Loucy (cell line): ENCODE measurements around the gene RP9.

Source experiments
- H2AFZ ChIP-seq: fragments of 200-600 bp; sonication (generic); 2 replicates; pipeline ENCODE4 v1.6.0; 2016; ENCODE audit warnings: antibody characterized with exemption, mild to moderate bottlenecking, low read length, moderate library complexity
- H3F3A ChIP-seq: fragments of 200-600 bp; 2 replicates; pipeline ENCODE4 v1.6.0; 2016; ENCODE audit warnings: antibody characterized with exemption, low read depth, mild to moderate bottlenecking
- H3K27me3 ChIP-seq: fragments of 200-600 bp; sonication (generic); 2 replicates; pipeline ENCODE4 v1.6.1; 2014; ENCODE audit warnings: low read length, mild to moderate bottlenecking; ENCODE audit not compliant: insufficient read depth, poor library complexity, severe bottlenecking
- H3K36me3 ChIP-seq: fragments of 200-600 bp; sonication (generic); 2 replicates; pipeline ENCODE4 v1.6.1; 2016; ENCODE audit warnings: low read length; ENCODE audit not compliant: insufficient read depth
- H3K4me1 ChIP-seq: fragments of 200-600 bp; sonication (generic); 2 replicates; pipeline ENCODE4 v1.5.1; 2014; ENCODE audit warnings: low read length, mild to moderate bottlenecking; ENCODE audit not compliant: insufficient read depth, poor library complexity, severe bottlenecking
- H3K4me2 ChIP-seq: fragments of 200-600 bp; sonication (generic); 2 replicates; pipeline ENCODE4 v1.6.0; 2014; ENCODE audit warnings: antibody characterized with exemption, low read length, low read depth, mild to moderate bottlenecking; ENCODE audit not compliant: poor library complexity, severe bottlenecking
- H3K4me3 ChIP-seq: fragments of 200-600 bp; sonication (generic); 2 replicates; pipeline ENCODE4 v1.5.1; 2014; ENCODE audit warnings: low read length, mild to moderate bottlenecking, mixed read lengths; ENCODE audit not compliant: poor library complexity, severe bottlenecking
- H3K79me2 ChIP-seq: fragments of 200-600 bp; sonication (generic); 2 replicates; pipeline ENCODE4 v1.6.1; 2014; ENCODE audit warnings: low read length; ENCODE audit not compliant: insufficient read depth
- H3K9ac ChIP-seq: fragments of 200-600 bp; sonication (generic); 2 replicates; pipeline ENCODE4 v1.6.0; 2014; ENCODE audit warnings: mild to moderate bottlenecking, low read depth, low read length, moderate library complexity; ENCODE audit not compliant: poor library complexity, severe bottlenecking
- H3K9me2 ChIP-seq: fragments of 200-600 bp; sonication (generic); replicated peaks from 2 replicates; pipeline ENCODE4 v1.6.1; 2016; ENCODE audit warnings: low read depth, low read length, mixed read lengths
- H3K9me3 ChIP-seq: fragments of 200-600 bp; sonication (generic); 2 replicates; pipeline ENCODE4 v1.6.1; 2014; ENCODE audit warnings: mild to moderate bottlenecking, antibody characterized with exemption, low read length, low read depth; ENCODE audit not compliant: insufficient read depth
- H4K20me1 ChIP-seq: fragments of 200-600 bp; sonication (generic); 2 replicates; pipeline ENCODE4 v1.6.0; 2014; ENCODE audit warnings: antibody characterized with exemption, low read length, mild to moderate bottlenecking; ENCODE audit not compliant: insufficient read depth, poor library complexity, severe bottlenecking
- CTCF ChIP-seq: fragments of 200-600 bp; sonication (generic); conservative IDR thresholded peaks from 2 replicates; pipeline ENCODE4 v1.5.1; 2014; ENCODE audit warnings: mild to moderate bottlenecking, antibody characterized with exemption, low read length
- EZH2phosphoT487 ChIP-seq: fragments of 200-600 bp; IDR thresholded peaks from 2 replicates; pipeline ENCODE4 v1.6.1; 2018; ENCODE audit warnings: antibody characterized with exemption, mild to moderate bottlenecking, moderate library complexity, borderline replicate concordance

Gene RP9

GRCh38 chr7:33156441-33156840, 47.2 kb upstream of the RP9 start:
- Histone ChIP-seq H3K4me2 (no peak overlapping the region), H3K4me3 (no peak overlapping the region), H3K4me1 (peaks cover 4% of the 10 kb centered on the region), H4K20me1 (no peaks in the 10 kb centered on the region), H3K9ac (no peak overlapping the region), H3K79me2 (no peaks in the 10 kb centered on the region), H3K36me3 (no peaks in the 10 kb centered on the region), H3K27me3 (no peaks in the 10 kb centered on the region), H3K9me2 (no peaks in the 10 kb centered on the region), H3K9me3 (no peaks in the 10 kb centered on the region), H2AFZ (no peak overlapping the region), H3F3A (no peaks in the 10 kb centered on the region)
- TF ChIP-seq EZH2phosphoT487 (no peak), CTCF (no peak)

DNA sequence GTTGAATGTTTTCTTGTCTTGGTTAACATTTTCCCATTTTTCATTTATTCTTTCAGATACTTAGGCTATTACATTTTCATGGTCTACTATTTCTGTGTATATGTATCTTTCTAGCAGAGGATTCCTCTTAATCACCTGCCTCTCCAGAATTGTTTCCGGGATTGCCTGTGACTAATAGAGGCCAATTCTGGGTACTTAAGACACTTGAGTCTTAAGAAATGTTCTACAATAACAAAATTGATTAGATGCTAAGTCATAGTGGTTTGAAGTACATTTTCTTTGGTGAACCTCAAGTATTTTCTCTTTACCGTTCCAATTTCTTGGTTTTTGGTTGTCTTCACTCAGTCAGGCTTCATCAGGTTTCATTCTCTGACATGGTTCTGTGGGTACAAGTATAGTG, 46.6 kb upstream of the RP9 start:
- no peaks in the 10 kb centered on the region for H3F3A ChIP-seq
- H3K9ac ChIP-seq: no peak overlapping the region
- H3K4me1 ChIP-seq: peaks cover 4% of the 10 kb centered on the region
- no peak overlapping the region for H3K4me2 ChIP-seq
- TF ChIP-seq EZH2phosphoT487 (no peak), CTCF (no peak)
- no peaks in the 10 kb centered on the region for H3K9me2 ChIP-seq
- no peaks in the 10 kb centered on the region for H4K20me1 ChIP-seq
- H3K4me3 ChIP-seq: no peak overlapping the region
- no peaks in the 10 kb centered on the region for H3K27me3 ChIP-seq
- no peaks in the 10 kb centered on the region for H3K79me2 ChIP-seq
- no peaks in the 10 kb centered on the region for H3K9me3 ChIP-seq
- no peak overlapping the region for H2AFZ ChIP-seq
- no peaks in the 10 kb centered on the region for H3K36me3 ChIP-seq

- Histone ChIP-seq H3K9ac (no peak overlapping the region), H3K9me3 (no peaks in the 10 kb centered on the region), H4K20me1 (no peaks in the 10 kb centered on the region), H2AFZ (no peak overlapping the region), H3K9me2 (no peaks in the 10 kb centered on the region), H3F3A (no peaks in the 10 kb centered on the region), H3K4me1 (no peaks in the 10 kb centered on the region), H3K36me3 (no peaks in the 10 kb centered on the region), H3K79me2 (no peaks in the 10 kb centered on the region), H3K27me3 (no peaks in the 10 kb centered on the region), H3K4me3 (no peak overlapping the region), H3K4me2 (no peak overlapping the region)
- TF ChIP-seq EZH2phosphoT487: no peak
Measured at GRCh38 chr7:33152087-33152486, 42.9 kb upstream of the RP9 start.

DNA sequence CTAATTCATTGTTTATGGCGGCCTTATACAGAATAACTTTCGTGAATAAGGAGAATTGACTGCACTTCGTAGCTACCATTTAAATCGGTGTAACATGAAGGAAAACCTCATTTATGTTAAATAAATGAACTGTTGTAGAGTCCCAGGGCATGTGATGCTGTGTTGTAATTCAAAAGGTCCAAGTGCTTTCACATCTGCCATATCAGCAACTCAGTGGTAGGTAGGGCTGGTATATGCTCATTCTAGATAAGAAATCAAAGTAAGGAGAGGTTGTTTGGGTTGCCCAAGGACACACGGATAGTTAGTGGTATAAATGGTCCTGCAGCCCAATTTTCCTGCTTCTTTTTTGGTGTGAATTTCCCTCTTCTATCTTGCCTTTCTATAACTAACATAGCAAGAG, 36.0 kb upstream of the RP9 start:
- no peaks in the 10 kb centered on the region for H3K36me3 ChIP-seq
- H3K9me2 ChIP-seq: no peaks in the 10 kb centered on the region
- no peaks in the 10 kb centered on the region for H3K27me3 ChIP-seq
- H2AFZ ChIP-seq: no peak overlapping the region
- H3K4me3 ChIP-seq: no peak overlapping the region
- H3K9ac ChIP-seq: no peak overlapping the region
- H3F3A ChIP-seq: no peaks in the 10 kb centered on the region
- no peaks in the 10 kb centered on the region for H3K79me2 ChIP-seq
- H3K4me1 ChIP-seq: no peaks in the 10 kb centered on the region
- TF ChIP-seq EZH2phosphoT487 (no peak), CTCF (no peak)
- H4K20me1 ChIP-seq: no peaks in the 10 kb centered on the region
- no peak overlapping the region for H3K4me2 ChIP-seq
- peaks cover 4% of the 10 kb centered on the region; the same call in 1 of the 2 replicates for H3K9me3 ChIP-seq
